HG03565 (cell line): Measurements from ENCODE around the gene TPRX1.
"Not testable (repeated sequence)": the region's sequence is repeated elsewhere in the genome, so short reads cannot be mapped to it uniquely, and the experiment has no call there.

Experiments
- ATAC-seq: cut with Tn5 transposase; IDR thresholded peaks from one replicate; pipeline ENCODE4 v1.9.1; 2021; ENCODE audit warnings: mild to moderate bottlenecking, moderate library complexity; ENCODE audit not compliant: unreplicated experiment

Gene TPRX1

GRCh38 chr19:47802521-47803043, 1.8 kb downstream of the TPRX1 start:
- no peak for ATAC-seq

GRCh38 chr19:47801270-47801669, 3.1 kb downstream of the TPRX1 start:
- no peak for ATAC-seq

DNA sequence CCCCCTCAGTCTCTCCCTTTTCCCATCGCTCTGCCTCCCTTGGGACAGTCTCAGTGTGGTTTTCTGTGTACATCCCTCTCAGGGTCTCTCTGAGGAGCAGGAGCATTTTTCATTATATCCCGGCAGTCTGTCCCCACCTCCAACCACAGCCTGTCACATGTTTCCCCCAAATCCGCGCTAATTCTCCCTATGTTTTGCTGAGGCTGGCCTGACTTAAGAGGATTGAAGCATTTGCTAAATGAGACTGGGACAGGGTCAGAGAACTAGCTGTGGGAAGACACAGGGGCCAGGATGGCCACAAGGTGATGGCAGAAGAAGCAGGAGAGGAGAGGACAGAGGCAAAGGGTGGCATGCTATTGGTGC, 5.5 kb downstream of the TPRX1 start:
- no peak for ATAC-seq

- ATAC-seq = no peak
Observed at GRCh38 chr19:47797996-47798903, 6.1 kb downstream of the TPRX1 start.

DNA sequence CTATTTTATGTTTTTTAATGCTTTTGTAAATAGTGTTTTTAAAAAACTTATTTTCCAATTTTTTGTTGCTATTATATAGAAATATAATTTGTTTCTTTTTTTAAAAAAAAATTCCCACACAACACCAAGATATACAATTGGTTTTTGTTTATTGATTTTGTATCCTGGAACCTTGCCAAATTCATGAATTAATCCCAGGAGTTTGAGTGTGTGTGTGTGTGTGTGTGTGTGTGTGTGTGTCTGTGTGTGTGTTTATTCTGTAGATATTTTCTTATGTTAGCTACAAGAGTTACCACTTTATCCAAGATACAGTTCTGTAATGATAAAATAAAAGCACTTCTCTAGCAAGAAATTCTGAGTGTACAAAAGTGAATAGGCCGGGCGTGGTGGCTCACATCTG, 7.6 kb downstream of the TPRX1 start:
- ATAC-seq = no peak

DNA sequence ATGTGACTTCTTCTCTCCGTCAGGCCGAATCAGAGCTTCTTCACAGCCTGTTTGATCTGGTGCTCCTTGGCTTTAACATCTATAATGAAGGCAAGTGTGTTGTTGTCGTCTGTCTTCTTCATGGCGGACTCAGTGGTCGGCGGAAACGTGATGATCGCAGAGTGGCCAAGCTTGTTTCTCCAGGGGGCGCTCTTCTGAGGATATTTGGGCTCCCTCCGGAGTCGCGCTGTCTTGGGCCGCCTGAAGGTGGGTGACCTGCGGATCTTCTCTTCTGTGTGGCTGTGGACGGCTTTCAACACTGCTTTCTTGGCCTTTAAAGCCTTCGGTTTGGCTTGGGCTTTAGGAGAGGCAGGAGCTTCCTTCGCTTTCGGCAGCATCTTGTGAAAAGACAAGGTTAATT, 9.8 kb downstream of the TPRX1 start:
- no peak for ATAC-seq

- no peak for ATAC-seq
Observed at GRCh38 chr19:47792616-47793015, 11.7 kb downstream of the TPRX1 start.

- ATAC-seq = no peak
Observed at GRCh38 chr19:47790398-47790814, 13.9 kb downstream of the TPRX1 start.

DNA sequence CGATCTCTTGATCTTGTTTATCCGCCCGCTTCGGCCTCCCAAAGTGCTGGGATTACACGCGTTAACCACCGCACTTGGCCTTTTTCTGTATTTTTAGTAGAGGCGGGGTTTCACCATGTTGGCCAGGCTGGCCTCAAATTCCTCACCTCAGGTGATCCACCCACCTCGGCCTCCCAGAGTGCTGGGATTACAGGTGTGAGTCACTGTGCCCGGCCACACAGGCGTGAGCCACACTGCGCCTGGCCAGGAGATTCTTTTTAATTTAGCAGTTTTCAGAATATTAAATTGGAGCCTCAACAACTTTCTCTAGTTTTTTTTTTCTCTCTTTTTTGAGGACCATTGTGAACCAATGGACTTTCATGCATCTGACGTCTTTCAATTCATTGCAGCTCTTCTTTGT, 14.5 kb downstream of the TPRX1 start:
- ATAC-seq = not testable (repeated sequence)

GRCh38 chr19:47787307-47787706, 17.0 kb downstream of the TPRX1 start:
- ATAC-seq = not testable (repeated sequence)

GRCh38 chr19:47786566-47786965, 17.8 kb downstream of the TPRX1 start:
- no peak for ATAC-seq

GRCh38 chr19:47781590-47782262, 22.6 kb downstream of the TPRX1 start:
- no peak for ATAC-seq

- ATAC-seq = no peak
Observed at GRCh38 chr19:47780215-47780551, 24.2 kb downstream of the TPRX1 start.

- ATAC-seq = no peak
Observed at GRCh38 chr19:47779524-47780214, 24.7 kb downstream of the TPRX1 start.

GRCh38 chr19:47778954-47779351, 25.4 kb downstream of the TPRX1 start:
- ATAC-seq = no peak

DNA sequence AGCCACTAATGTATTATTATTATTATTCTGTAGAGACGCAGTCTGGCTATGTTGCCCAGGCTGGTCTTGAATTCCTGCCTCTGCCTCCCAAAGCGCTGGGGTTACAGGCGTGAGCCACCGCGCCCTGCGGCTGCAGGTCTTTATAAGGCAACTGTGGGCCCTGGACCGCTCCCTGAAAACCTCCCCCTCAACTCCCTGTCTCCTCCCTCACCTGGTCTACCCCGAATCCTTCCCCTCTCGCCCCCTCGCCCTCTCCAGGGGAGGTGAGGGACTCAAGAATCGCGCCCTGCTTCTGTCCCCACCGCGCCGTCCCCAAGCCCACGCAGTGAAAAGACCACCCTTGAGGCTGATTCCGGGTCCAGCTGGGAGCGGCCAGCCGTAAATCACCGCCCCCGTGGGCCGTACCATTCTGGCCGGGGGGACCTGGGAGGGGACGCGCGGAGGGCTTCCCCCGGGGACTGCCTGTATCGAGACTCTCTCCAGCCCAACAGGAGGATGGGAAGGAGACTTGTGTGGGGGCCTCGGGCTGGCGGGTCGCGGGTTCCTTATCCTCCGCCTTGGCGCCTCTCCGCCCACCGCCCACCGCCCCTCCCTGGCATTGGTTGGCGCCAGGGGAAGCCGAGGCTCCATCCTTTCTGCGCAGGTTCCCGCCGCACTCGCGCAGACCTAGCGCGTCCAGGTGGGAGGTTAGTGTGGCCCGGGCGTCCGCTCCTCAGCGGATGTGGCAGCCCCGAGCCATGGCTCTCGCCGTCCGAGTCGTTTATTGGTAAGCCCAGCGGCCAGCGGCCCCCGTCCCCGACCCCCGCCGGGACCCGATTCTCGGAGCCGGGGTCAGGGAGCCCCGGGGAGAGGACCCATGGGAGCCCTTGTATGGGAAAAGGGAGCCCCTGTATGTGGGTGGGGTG, 26.1 kb downstream of the TPRX1 start, which contains the start of gene SELENOW:
TSS of gene SELENOW (plus strand) at position 655 of the 905 bp plus-strand sequence. CDS start at position 738, 83 bp downstream.
- ATAC-seq = peak; percentile 59

DNA sequence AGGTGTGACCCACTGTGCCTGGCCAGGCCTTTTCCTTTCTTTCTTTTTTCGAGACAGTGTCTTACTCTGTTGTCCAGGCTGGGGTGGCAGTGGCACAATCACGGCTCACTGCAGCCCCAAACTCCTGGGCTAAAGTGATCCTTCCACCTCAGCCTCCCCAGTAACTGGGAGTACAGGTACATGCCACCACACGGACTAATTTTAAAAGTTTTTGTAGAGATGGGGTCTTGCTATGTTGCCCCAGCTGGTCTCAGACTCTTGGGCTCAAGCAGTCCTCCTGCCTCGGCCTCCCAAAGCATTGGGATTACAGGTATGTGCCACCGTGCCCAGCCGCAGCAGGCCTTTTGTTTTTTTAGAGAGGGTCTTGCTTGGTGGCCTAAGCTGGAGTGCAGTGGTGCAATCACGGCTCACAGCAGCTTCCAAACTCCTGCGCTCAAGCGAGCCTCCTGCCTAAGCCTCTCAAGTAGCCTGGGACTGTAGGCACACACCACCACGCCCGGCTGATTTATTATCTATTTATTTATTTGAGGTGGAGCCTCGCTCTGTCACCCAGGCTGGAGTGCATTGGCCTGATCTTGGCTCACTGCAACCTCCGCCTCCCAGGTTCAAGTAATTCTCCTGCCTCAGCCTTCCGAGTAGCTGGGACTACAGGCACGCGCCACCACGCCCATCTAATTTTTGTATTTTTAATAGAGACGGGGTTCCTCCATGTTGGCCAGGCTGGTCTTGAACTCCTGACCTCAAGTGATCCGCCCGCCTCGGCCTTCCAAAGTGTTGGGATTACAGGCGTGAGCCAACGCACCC, 26.9 kb downstream of the TPRX1 start:
- not testable (repeated sequence) for ATAC-seq

GRCh38 chr19:47776568-47776967, 27.8 kb downstream of the TPRX1 start:
- ATAC-seq = no peak

GRCh38 chr19:47771291-47771690, 33.1 kb downstream of the TPRX1 start:
- not testable (repeated sequence) for ATAC-seq
